K562 (cell line): ENCODE data around the gene C19orf67. TPM values are rescaled to one million over a fixed set of nuclear protein-coding genes. Genes with fewer than 3 reads are reported as not detected.

Experiments used
- E2F8 ChIP-seq: fragments of 450-650 bp; IDR thresholded peaks from 2 replicates; pipeline ENCODE4 v1.7.1; 2018; ENCODE audit warnings: mild to moderate bottlenecking, low read depth; ENCODE audit not compliant: partially characterized antibody
- NCOA1 ChIP-seq: fragments of 450-650 bp; IDR thresholded peaks from 2 replicates; pipeline ENCODE4 v1.6.1; 2016; ENCODE audit warnings: low read depth
- NFE2L1 ChIP-seq: fragments of 450-650 bp; IDR thresholded peaks from 2 replicates; pipeline ENCODE4 v1.6.1; 2016; ENCODE audit warnings: missing genetic modification characterization, low read depth, mild to moderate bottlenecking, missing compliant biosample characterization, moderate library complexity, borderline replicate concordance
- NONO ChIP-seq, 2 experiments: fragments of 200-400 bp in 1 of 2; fragments of 450-650 bp in 1 of 2; formaldehyde crosslinking in 1 of 2; IDR thresholded peaks; 2 replicates each; pipeline ENCODE4 v1.6.1; 2017; ENCODE audit warnings: low read depth in 2 of 2, mild to moderate bottlenecking in 2 of 2, moderate library complexity in 2 of 2, low read length in 1 of 2
- ZNF121 ChIP-seq: sonication (generic); formaldehyde crosslinking; conservative IDR thresholded peaks from 2 replicates; pipeline ENCODE4 v1.8.0; 2022; ENCODE audit warnings: missing genetic modification reagents
- ZNF407 ChIP-seq: fragments of 450-650 bp; IDR thresholded peaks from 2 replicates; pipeline ENCODE4 v1.6.1; 2016; ENCODE audit warnings: low read depth
- ZNF41 ChIP-seq: fragments of 250-450 bp; sonication (Bioruptor Pico); conservative IDR thresholded peaks from 2 replicates; pipeline ENCODE4 v1.4.0; 2020; ENCODE audit warnings: mild to moderate bottlenecking
- ZNF449 ChIP-seq: fragments of 250-450 bp; sonication (Bioruptor Pico); IDR thresholded peaks from 2 replicates; pipeline ENCODE4 v1.8.0; 2022; ENCODE audit warnings: moderate library complexity, mild to moderate bottlenecking, inconsistent platforms
- ZNF592 ChIP-seq: fragments of 450-650 bp; IDR thresholded peaks from 2 replicates; pipeline ENCODE4 v1.6.1; 2017; ENCODE audit warnings: antibody characterized with exemption, mild to moderate bottlenecking
- polyA plus RNA-seq, 8 experiments: library from polyadenylated mRNA; depleted of rRNA in 4 of 8; stranded (reverse) in 5 of 8; unstranded in 3 of 8; fragments of >200 nt; fragmentation: Nextera tagmentation in 2 of 8; fragmentation: Illumina TruSeq in 1 of 8; extraction: Ambion mirVana in 2 of 8; extraction: Trizol in 1 of 8; gene quantifications; 2 replicates each; pipeline versions ENCODE4 v1.2.1 to v1.2.3, GENCODE V29; 2011 to 2014; ENCODE audit warnings: inconsistent platforms in 1 of 8, missing spikeins in 1 of 8
- total RNA-seq, 7 experiments: library from RNA; depleted of rRNA in 6 of 7; stranded (reverse); fragments of >200 nt in 6 of 7; fragmentation: Illumina TruSeq in 2 of 7; extraction: Trizol in 2 of 7; gene quantifications; 2 replicates each; pipeline versions ENCODE4 v1.2.1 to v1.2.3, GENCODE V29; 2011 to 2021; ENCODE audit warnings: low replicate concordance in 1 of 7

The C19orf67 gene
- total and polyA plus RNA-seq, 9 of the 15 experiments (the other 6 are each of a cell fraction or from before 2014, with no cell fraction given): 0.29 to 1.8 (median 0.51) TPM; not detected in 3

- no peak for TF ChIP-seq NFE2L1 (tag)
- peak; percentile 25; the same call in 1 of the 2 replicates for TF ChIP-seq ZNF592
- 0 out of 2 replicates have a peak, but pooled peaks have one; percentile 19 for TF ChIP-seq NCOA1
- TF ChIP-seq NONO (IDR thresholded peaks at IDR 0.05; ENCODE audit: low read depth in 2 of 2, low read length in 1 of 2): peak; percentile 63 to 86; a peak in 3 of 4 replicates
- no peak for TF ChIP-seq ZNF41 (CRISPR knock-in tag)
- TF ChIP-seq ZNF449: no peak
- TF ChIP-seq ZNF121 (CRISPR knock-in tag): no peak
- peak; percentile 51 for TF ChIP-seq E2F8
- TF ChIP-seq ZNF407: no peak
These were observed 5.7 kb upstream of the C19orf67 start (continued) for GRCh38 chr19:14091081-14091812.
